NT2/D1 (cell line): ENCODE results near the gene TNN.
A peak's percentile ranks its signal among the peaks of the same experiment; 100 is the strongest.

Source experiments
- DNase-seq: peaks from one replicate; pipeline ENCODE4 v3.0.0-alpha.2; 2011; ENCODE audit warnings: low read depth, low spot score
- H3K27me3 ChIP-seq: 2 replicates; pipeline ENCODE4 v1.6.0; 2011; ENCODE audit warnings: mild to moderate bottlenecking; ENCODE audit not compliant: insufficient read length, insufficient read depth
- H3K36me3 ChIP-seq: 2 replicates; pipeline ENCODE4 v1.6.1; 2011; ENCODE audit warnings: mild to moderate bottlenecking, low read length, mixed read lengths; ENCODE audit not compliant: insufficient read depth, insufficient read length
- H3K4me1 ChIP-seq: 2 replicates; pipeline ENCODE4 v1.5.1; 2011; ENCODE audit not compliant: insufficient read depth, insufficient read length
- H3K4me3 ChIP-seq: 2 replicates; pipeline ENCODE4 v1.5.1; 2011; ENCODE audit warnings: low read depth; ENCODE audit not compliant: insufficient read length
- H3K9ac ChIP-seq: 2 replicates; pipeline ENCODE4 v1.6.0; 2011; ENCODE audit warnings: low read depth; ENCODE audit not compliant: insufficient read length
- H3K9me3 ChIP-seq: 2 replicates; pipeline ENCODE4 v1.5.1; 2011; ENCODE audit warnings: mild to moderate bottlenecking, low read length; ENCODE audit not compliant: insufficient read depth
- SUZ12 ChIP-seq: IDR thresholded peaks from 2 replicates; pipeline ENCODE4 v1.6.1; 2011; ENCODE audit not compliant: insufficient read length, insufficient read depth; ENCODE audit errors: extremely low read depth
- YY1 ChIP-seq: IDR thresholded peaks from 2 replicates; pipeline ENCODE4 v1.6.1; 2011; ENCODE audit not compliant: insufficient read length, insufficient read depth
- ZNF274 ChIP-seq: IDR thresholded peaks from 2 replicates; pipeline ENCODE4 v1.6.1; 2011; ENCODE audit warnings: mild to moderate bottlenecking, low read depth, low read length

Gene TNN

GRCh38 chr1:175179837-175180590, 112.4 kb downstream of the TNN start:
- H3K36me3 ChIP-seq: peaks cover 6% of the 10 kb centered on the region

GRCh38 chr1:175182201-175182746, 114.6 kb downstream of the TNN start:
- H3K4me3 ChIP-seq: no peak overlapping the region
- H3K4me1 ChIP-seq: peaks cover 5% of the 10 kb centered on the region
- H3K27me3 ChIP-seq: no peaks in the 10 kb centered on the region
- peaks cover 14% of the 10 kb centered on the region for H3K36me3 ChIP-seq
- H3K9me3 ChIP-seq: no peaks in the 10 kb centered on the region
- no peak for DNase-seq
- TF ChIP-seq ZNF274 (no peak), SUZ12 (no peak), YY1 (no peak)
- H3K9ac ChIP-seq: no peak overlapping the region

More at GRCh38 chr1:175179837-175180590, 112.4 kb downstream of the TNN start:
- no peak for DNase-seq
- Histone ChIP-seq H3K9me3 (no peaks in the 10 kb centered on the region), H3K4me3 (no peak overlapping the region), H3K27me3 (no peaks in the 10 kb centered on the region), H3K9ac (no peak overlapping the region), H3K4me1 (peaks cover 5% of the 10 kb centered on the region)
- TF ChIP-seq SUZ12: no peak
- no peak for TF ChIP-seq YY1
- no peak for TF ChIP-seq ZNF274

GRCh38 chr1:175183586-175183985, 116.0 kb downstream of the TNN start:
- Histone ChIP-seq H3K9me3 (no peaks in the 10 kb centered on the region), H3K9ac (no peak overlapping the region), H3K4me1 (peaks cover 5% of the 10 kb centered on the region), H3K36me3 (peaks cover 14% of the 10 kb centered on the region), H3K4me3 (no peak overlapping the region), H3K27me3 (no peaks in the 10 kb centered on the region)
- no peak for TF ChIP-seq ZNF274
- TF ChIP-seq SUZ12: no peak
- no peak for TF ChIP-seq YY1
- no peak for DNase-seq

GRCh38 chr1:175185903-175186302, 118.3 kb downstream of the TNN start:
- no peak for TF ChIP-seq ZNF274
- no peak for TF ChIP-seq SUZ12
- no peak for TF ChIP-seq YY1
- no peak for DNase-seq
- peaks cover 17% of the 10 kb centered on the region for H3K36me3 ChIP-seq

GRCh38 chr1:175186433-175187160, 119.0 kb downstream of the TNN start:
- H3K4me1 ChIP-seq: peaks cover 5% of the 10 kb centered on the region
- H3K27me3 ChIP-seq: no peaks in the 10 kb centered on the region

More at GRCh38 chr1:175185903-175186302, 118.3 kb downstream of the TNN start:
- peaks cover 5% of the 10 kb centered on the region for H3K4me1 ChIP-seq
- H3K9ac ChIP-seq: no peak overlapping the region
- no peaks in the 10 kb centered on the region for H3K27me3 ChIP-seq
- no peak overlapping the region for H3K4me3 ChIP-seq
- no peaks in the 10 kb centered on the region for H3K9me3 ChIP-seq

GRCh38 chr1:175188936-175189335, 121.3 kb downstream of the TNN start:
- Histone ChIP-seq H3K36me3 (peaks cover 14% of the 10 kb centered on the region), H3K4me3 (no peak overlapping the region), H3K27me3 (peaks cover 10% of the 10 kb centered on the region), H3K9ac (no peak overlapping the region), H3K9me3 (no peaks in the 10 kb centered on the region), H3K4me1 (peaks cover 3% of the 10 kb centered on the region)
- no peak for DNase-seq
- TF ChIP-seq ZNF274: no peak
- TF ChIP-seq YY1: no peak
- TF ChIP-seq SUZ12: no peak

More at GRCh38 chr1:175186433-175187160, 119.0 kb downstream of the TNN start:
- H3K9me3 ChIP-seq: no peaks in the 10 kb centered on the region
- no peak overlapping the region for H3K9ac ChIP-seq
- no peak for DNase-seq
- peaks cover 17% of the 10 kb centered on the region for H3K36me3 ChIP-seq
- no peak overlapping the region for H3K4me3 ChIP-seq
- TF ChIP-seq ZNF274 (no peak), SUZ12 (no peak)

GRCh38 chr1:175191659-175192058, 124.0 kb downstream of the TNN start:
- peaks cover 9% of the 10 kb centered on the region for H3K36me3 ChIP-seq
- peaks cover 3% of the 10 kb centered on the region for H3K4me1 ChIP-seq
- TF ChIP-seq SUZ12 (no peak), ZNF274 (no peak), YY1 (no peak)
- H3K4me3 ChIP-seq: peak overlapping the region; percentile 66
- H3K9ac ChIP-seq: peak overlapping the region; percentile 76
- H3K9me3 ChIP-seq: no peaks in the 10 kb centered on the region
- no peak for DNase-seq
- H3K27me3 ChIP-seq: peaks cover 18% of the 10 kb centered on the region
